ENCODE data around the gene TP53I3. TPM values are rescaled to one million over a fixed set of nuclear protein-coding genes. Genes with fewer than 3 reads are reported as not detected.

TP53I3 gene
- total RNA-seq, 1 experiment from 2014 or later, result 19.6 TPM

DNA sequence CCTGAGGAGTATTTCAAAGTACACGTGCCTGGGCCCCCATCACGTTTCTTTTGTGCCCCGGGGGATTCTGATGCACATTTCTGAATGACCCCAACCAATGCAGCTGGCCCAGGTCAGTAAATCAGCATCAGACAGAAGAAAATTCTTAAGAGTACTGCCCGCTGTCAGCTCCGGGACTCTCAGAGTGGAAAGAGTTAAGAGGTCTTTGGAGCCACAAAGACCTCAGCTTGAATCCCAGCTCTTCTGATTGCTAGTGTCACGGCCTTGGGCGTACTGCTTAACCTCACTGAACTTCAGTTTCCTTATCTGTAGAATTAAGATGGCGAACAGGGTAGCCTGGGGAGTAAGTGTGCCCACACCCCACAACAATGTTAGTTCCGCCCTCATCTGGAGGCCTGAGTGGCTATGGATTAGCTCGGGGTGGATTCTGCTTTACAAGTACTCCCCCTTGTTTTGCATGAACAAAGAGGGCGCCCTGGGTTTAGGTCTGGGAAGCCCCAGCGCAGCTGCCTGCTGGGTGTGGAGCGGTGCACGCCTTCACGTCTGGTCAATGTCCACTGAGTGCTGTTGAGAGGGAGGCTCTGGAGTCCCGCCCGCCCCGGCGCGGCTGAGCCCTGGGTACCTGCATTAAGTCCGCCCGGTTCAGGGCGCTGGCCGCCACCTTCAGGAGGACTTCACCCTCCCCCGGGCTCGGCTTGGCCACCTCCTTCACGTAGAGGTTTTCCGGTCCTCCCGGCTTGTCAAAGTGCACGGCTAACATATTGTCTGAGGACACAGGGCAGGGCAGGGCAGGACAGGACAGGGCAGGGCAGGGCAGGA, 858 bp downstream of the TP53I3 start:
- peaks cover 15% of the 10 kb centered on the region for H3K36me3 ChIP-seq
- no peaks in the 10 kb centered on the region for H3K27me3 ChIP-seq (replicated peaks)
- peak overlapping the region; percentile 23; the same call in 1 of the 2 replicates for H3K27ac ChIP-seq
- no peak for DNase-seq (ENCODE audit: low read depth in 1 of 2, low spot score in 2 of 2)
- H3K9me3 ChIP-seq (replicated peaks), result no peaks in the 10 kb centered on the region
- H3K4me3 ChIP-seq, result peak overlapping the region; percentile 50
- H3K4me1 ChIP-seq (replicated peaks), result peaks cover 18% of the 10 kb centered on the region

- Histone ChIP-seq H3K4me3 (no peak overlapping the region), H3K36me3 (peaks cover 15% of the 10 kb centered on the region), H3K27me3 (replicated peaks) (no peaks in the 10 kb centered on the region), H3K27ac (no peak overlapping the region), H3K9me3 (replicated peaks) (no peaks in the 10 kb centered on the region), H3K4me1 (replicated peaks) (peaks cover 18% of the 10 kb centered on the region)
- DNase-seq (ENCODE audit: low read depth in 1 of 2, low spot score in 2 of 2), result no peak
Observed at GRCh38 chr2:24082787-24083566, 1.7 kb downstream of the TP53I3 start.

- H3K27me3 ChIP-seq (replicated peaks), result no peaks in the 10 kb centered on the region
- H3K27ac ChIP-seq, result no peak overlapping the region
- DNase-seq (ENCODE audit: low read depth in 1 of 2, low spot score in 2 of 2), result no peak
- H3K36me3 ChIP-seq, result peaks cover 15% of the 10 kb centered on the region
- H3K9me3 ChIP-seq (replicated peaks), result no peaks in the 10 kb centered on the region
- H3K4me3 ChIP-seq, result no peak overlapping the region
- H3K4me1 ChIP-seq (replicated peaks), result peaks cover 25% of the 10 kb centered on the region
Observed at GRCh38 chr2:24080701-24081100, 3.9 kb downstream of the TP53I3 start.

- Histone ChIP-seq H3K36me3 (peaks cover 21% of the 10 kb centered on the region), H3K27ac (no peak overlapping the region)
Observed at GRCh38 chr2:24077879-24078278, 6.8 kb downstream of the TP53I3 start.

GRCh38 chr2:24077535-24077877, 7.1 kb downstream of the TP53I3 start:
- Histone ChIP-seq H3K9me3 (replicated peaks) (no peaks in the 10 kb centered on the region), H3K27me3 (replicated peaks) (no peaks in the 10 kb centered on the region), H3K4me3 (peak overlapping the region; percentile 58), H3K27ac (no peak overlapping the region), H3K4me1 (replicated peaks) (peaks cover 11% of the 10 kb centered on the region; the same call in 1 of the 2 replicates), H3K36me3 (peaks cover 21% of the 10 kb centered on the region)
- DNase-seq (ENCODE audit: low read depth in 1 of 2, low spot score in 2 of 2), result no peak

More at GRCh38 chr2:24077879-24078278, 6.8 kb downstream of the TP53I3 start:
- Histone ChIP-seq H3K4me1 (replicated peaks) (peaks cover 11% of the 10 kb centered on the region; the same call in 1 of the 2 replicates), H3K9me3 (replicated peaks) (no peaks in the 10 kb centered on the region), H3K4me3 (no peak overlapping the region), H3K27me3 (replicated peaks) (no peaks in the 10 kb centered on the region)
- DNase-seq (ENCODE audit: low read depth in 1 of 2, low spot score in 2 of 2), result no peak

DNA sequence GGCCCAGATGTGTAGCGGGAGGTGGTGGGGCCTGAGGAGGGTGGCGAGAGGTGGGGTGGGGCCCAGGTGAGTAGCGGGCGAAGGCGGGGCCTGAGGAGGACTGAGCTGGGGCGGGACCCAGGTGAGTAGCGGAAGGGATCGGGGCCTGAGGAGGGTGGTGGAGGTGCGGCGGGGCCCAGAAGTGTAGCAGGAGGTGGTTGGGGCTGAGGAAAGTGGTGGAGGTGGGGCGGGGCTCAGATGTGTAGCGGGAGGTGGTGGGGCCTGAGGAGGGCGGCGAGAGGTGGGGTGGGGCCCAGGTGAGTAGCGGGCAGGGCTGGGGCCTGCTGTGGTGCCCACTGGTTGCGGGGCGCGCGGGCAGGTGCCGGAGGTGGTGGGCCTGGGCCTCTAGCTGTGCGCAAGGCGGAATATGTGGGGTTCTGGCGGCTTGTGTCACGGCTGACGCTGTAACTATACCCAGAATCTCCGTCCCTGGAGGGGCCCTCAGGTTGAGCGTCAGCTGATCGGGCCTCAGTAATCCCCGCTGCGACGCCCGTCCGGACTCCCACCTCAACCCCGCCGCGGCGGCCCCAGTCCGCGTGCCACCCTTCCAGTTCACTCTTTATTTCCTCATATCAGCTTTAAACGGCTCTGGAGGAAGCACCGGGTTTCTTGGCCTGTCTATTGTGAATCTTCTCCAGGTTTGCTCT, 7.6 kb downstream of the TP53I3 start:
- Histone ChIP-seq H3K36me3 (peaks cover 22% of the 10 kb centered on the region), H3K27ac (no peak overlapping the region), H3K4me1 (replicated peaks) (peaks cover 11% of the 10 kb centered on the region; the same call in 1 of the 2 replicates), H3K9me3 (replicated peaks) (no peaks in the 10 kb centered on the region), H3K27me3 (replicated peaks) (no peaks in the 10 kb centered on the region), H3K4me3 (peak overlapping the region; percentile 58)
- peak in 1 of 2 experiments; percentile 20 for DNase-seq (ENCODE audit: low read depth in 1 of 2, low spot score in 2 of 2)

GRCh38 chr2:24075915-24076848, 8.5 kb downstream of the TP53I3 start, which contains the start of gene SF3B6:
Gene SF3B6, minus strand, starts transcription at chr2:24076326. Its CDS starts 97 bp downstream, at chr2:24076229.
- H3K27ac ChIP-seq, result peak within 1 kb of the TSS; percentile 34
- H3K4me1 ChIP-seq (replicated peaks), result peaks cover 11% of the 10 kb centered on the region; the same call in 1 of the 2 replicates
- no peaks in the 10 kb centered on the region for H3K27me3 ChIP-seq (replicated peaks)
- peak within 1 kb of the TSS; percentile 58 for H3K4me3 ChIP-seq
- peaks cover 27% of the 10 kb centered on the region for H3K36me3 ChIP-seq
- no peaks in the 10 kb centered on the region for H3K9me3 ChIP-seq (replicated peaks)
- DNase-seq (ENCODE audit: low read depth in 1 of 2, low spot score in 2 of 2), result peak; percentile 96 to 99

- no peak overlapping the region; the same call in 1 of the 2 replicates for H3K27ac ChIP-seq
- H3K4me3 ChIP-seq, result peak overlapping the region; percentile 58
- H3K27me3 ChIP-seq (replicated peaks), result no peaks in the 10 kb centered on the region
- H3K36me3 ChIP-seq, result peaks cover 33% of the 10 kb centered on the region
- H3K9me3 ChIP-seq (replicated peaks), result no peaks in the 10 kb centered on the region
- DNase-seq (ENCODE audit: low read depth in 1 of 2, low spot score in 2 of 2), result no peak
- H3K4me1 ChIP-seq (replicated peaks), result peaks cover 11% of the 10 kb centered on the region; the same call in 1 of the 2 replicates
Observed at GRCh38 chr2:24075259-24075658, 9.4 kb downstream of the TP53I3 start.

GRCh38 chr2:24073816-24074215, 10.8 kb downstream of the TP53I3 start:
- H3K27me3 ChIP-seq (replicated peaks), result no peaks in the 10 kb centered on the region
- no peaks in the 10 kb centered on the region for H3K9me3 ChIP-seq (replicated peaks)

GRCh38 chr2:24072259-24072658, 12.4 kb downstream of the TP53I3 start:
- Histone ChIP-seq H3K27ac (no peak overlapping the region), H3K4me1 (replicated peaks) (peaks cover 7% of the 10 kb centered on the region; the same call in 1 of the 2 replicates), H3K4me3 (no peak overlapping the region), H3K9me3 (replicated peaks) (no peaks in the 10 kb centered on the region), H3K27me3 (replicated peaks) (no peaks in the 10 kb centered on the region), H3K36me3 (peaks cover 60% of the 10 kb centered on the region)
- no peak for DNase-seq (ENCODE audit: low read depth in 1 of 2, low spot score in 2 of 2)

More at GRCh38 chr2:24073816-24074215, 10.8 kb downstream of the TP53I3 start:
- peaks cover 44% of the 10 kb centered on the region for H3K36me3 ChIP-seq
- no peak overlapping the region for H3K27ac ChIP-seq
- no peak overlapping the region for H3K4me3 ChIP-seq
- no peak for DNase-seq (ENCODE audit: low read depth in 1 of 2, low spot score in 2 of 2)
- peaks cover 11% of the 10 kb centered on the region; the same call in 1 of the 2 replicates for H3K4me1 ChIP-seq (replicated peaks)

GRCh38 chr2:24065341-24065740, 19.3 kb downstream of the TP53I3 start:
- Histone ChIP-seq H3K36me3 (peaks cover 50% of the 10 kb centered on the region), H3K27me3 (replicated peaks) (no peaks in the 10 kb centered on the region), H3K4me3 (no peak overlapping the region), H3K9me3 (replicated peaks) (no peaks in the 10 kb centered on the region), H3K4me1 (replicated peaks) (no peaks in the 10 kb centered on the region), H3K27ac (no peak overlapping the region)
- DNase-seq (ENCODE audit: low read depth in 1 of 2, low spot score in 2 of 2), result no peak

GRCh38 chr2:24058564-24059271, 25.9 kb downstream of the TP53I3 start:
- H3K9me3 ChIP-seq (replicated peaks), result no peaks in the 10 kb centered on the region
- H3K27ac ChIP-seq, result no peak overlapping the region
- H3K36me3 ChIP-seq, result no peaks in the 10 kb centered on the region
- no peaks in the 10 kb centered on the region for H3K4me1 ChIP-seq (replicated peaks)
- H3K4me3 ChIP-seq, result no peak overlapping the region
- H3K27me3 ChIP-seq (replicated peaks), result no peaks in the 10 kb centered on the region
- DNase-seq (ENCODE audit: low read depth in 1 of 2, low spot score in 2 of 2), result no peak

All from SJSA1 (cell line).